GM03348 (cell line): Measurements from ENCODE around the gene GATA1.

ENCODE experiments used
- DNase-seq: peaks from one replicate; pipeline ENCODE4 v3.0.0; 2012; ENCODE audit warnings: low spot score

The GATA1 gene

GRCh38 chrX:48786341-48786800, at the start of gene GATA1:
Gene GATA1 (plus strand): TSS chrX:48786590. CDS start chrX:48791110, 4,520 bp downstream.
- no peak for DNase-seq

- DNase-seq, result no peak
Observed at GRCh38 chrX:48736878-48737212, 49.5 kb upstream of the GATA1 start.

GRCh38 chrX:48737213-48737938, 49.0 kb upstream of the GATA1 start:
- peak; percentile 96 for DNase-seq

- DNase-seq, result no peak
Observed at GRCh38 chrX:48737940-48738339, 48.5 kb upstream of the GATA1 start.

GRCh38 chrX:48741834-48742233, 44.6 kb upstream of the GATA1 start:
- DNase-seq, result no peak

- DNase-seq, result no peak
Observed at GRCh38 chrX:48745222-48745621, 41.2 kb upstream of the GATA1 start.

GRCh38 chrX:48747415-48748016, 38.9 kb upstream of the GATA1 start:
- no peak for DNase-seq

GRCh38 chrX:48749182-48749581, 37.2 kb upstream of the GATA1 start:
- DNase-seq, result no peak

- DNase-seq, result no peak
Observed at GRCh38 chrX:48751343-48751742, 35.0 kb upstream of the GATA1 start.

GRCh38 chrX:48752498-48752897, 33.9 kb upstream of the GATA1 start:
- no peak for DNase-seq

GRCh38 chrX:48753708-48754228, 32.6 kb upstream of the GATA1 start:
- no peak for DNase-seq

GRCh38 chrX:48754238-48754637, 32.2 kb upstream of the GATA1 start:
- DNase-seq, result no peak

GRCh38 chrX:48761674-48762471, 24.5 kb upstream of the GATA1 start, which contains the start of gene GLOD5:
Gene GLOD5 (plus strand): TSS chrX:48761747. CDS start chrX:48761791, 44 bp downstream.
- DNase-seq, result peak; percentile 21

- no peak for DNase-seq
Observed at GRCh38 chrX:48769230-48769629, 17.2 kb upstream of the GATA1 start.

GRCh38 chrX:48770296-48770695, 16.1 kb upstream of the GATA1 start:
- DNase-seq, result no peak

- DNase-seq, result no peak
Observed at GRCh38 chrX:48772602-48773001, 13.8 kb upstream of the GATA1 start.

GRCh38 chrX:48776818-48777439, 9.5 kb upstream of the GATA1 start:
- no peak for DNase-seq

GRCh38 chrX:48779399-48779798, 7.0 kb upstream of the GATA1 start:
- no peak for DNase-seq

GRCh38 chrX:48781705-48782104, 4.7 kb upstream of the GATA1 start:
- DNase-seq, result no peak

GRCh38 chrX:48782216-48782615, 4.2 kb upstream of the GATA1 start:
- DNase-seq, result no peak

- DNase-seq, result no peak
Observed at GRCh38 chrX:48782795-48783194, 3.6 kb upstream of the GATA1 start.

GRCh38 chrX:48784726-48785125, 1.7 kb upstream of the GATA1 start:
- DNase-seq, result no peak
